Measurements from ENCODE around the gene PMS2.
"Not testable (repeated sequence)": the region's sequence is repeated elsewhere in the genome, so short reads cannot be mapped to it uniquely, and the experiment has no call there.

The PMS2 gene

DNA sequence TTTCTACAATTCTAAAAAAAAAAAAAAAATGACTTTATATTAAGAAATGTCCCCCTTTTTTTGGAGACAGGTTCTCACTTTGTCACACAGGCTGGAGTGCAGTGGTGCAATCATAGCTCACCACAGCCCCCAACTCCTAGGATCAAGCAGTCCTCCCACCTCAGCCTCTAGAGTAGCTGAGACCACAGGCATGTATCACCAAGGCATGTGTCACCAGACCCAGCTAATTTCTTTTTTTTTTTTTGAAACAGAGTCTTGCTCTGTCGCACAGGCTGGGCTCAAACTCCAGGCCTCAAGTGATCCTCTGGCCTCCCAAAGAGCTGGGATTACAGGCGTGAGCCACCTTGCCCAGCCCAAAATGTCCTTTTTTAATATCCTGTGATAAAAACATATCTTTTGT, 84.7 kb downstream of the PMS2 start:
- H3K4me1 ChIP-seq (ENCODE audit: control insufficient read depth, low read length); H3K9me3 ChIP-seq (ENCODE audit: control insufficient read depth, insufficient read depth, low read length); H3K4me2 ChIP-seq (ENCODE audit: low read length); H3K27ac ChIP-seq (ENCODE audit: low read depth, low read length); H4K20me1 ChIP-seq (ENCODE audit: control insufficient read depth, insufficient read depth, low read depth, low read length); H3K79me2 ChIP-seq (ENCODE audit: control insufficient read depth, low read length); H3K36me3 ChIP-seq (ENCODE audit: control insufficient read depth, low read length); H3K4me3 ChIP-seq (ENCODE audit: low read length); H3K27me3 ChIP-seq (ENCODE audit: control insufficient read depth, low read length); H3K9me2 ChIP-seq (replicated peaks; ENCODE audit: control insufficient read depth, low read length); H3F3A ChIP-seq (ENCODE audit: control insufficient read depth, insufficient read depth): not testable (repeated sequence)
